Adrenal gland (tissue), 12 donors: ENCODE measurements around the gene LRP1B. TPM values are rescaled to one million over a fixed set of nuclear protein-coding genes. Genes with fewer than 3 reads are reported as not detected.
"Not testable (repeated sequence)": the region's sequence is repeated elsewhere in the genome, so short reads cannot be mapped to it uniquely, and the experiment has no call there.

Experiments used
- DNase-seq, 7 donors: peaks; one replicate each; pipeline ENCODE4 v3.0.0-alpha.2; 2019 to 2020
- H3K27ac ChIP-seq, 5 donors: fragments of 200-600 bp; sonication (generic) in 4 of 5; 1 replicate in 3 of 5; 2 replicates in 2 of 5; pipeline versions ENCODE4 v1.5.1 to v1.8.0; 2016 to 2020; ENCODE audit warnings: mild to moderate bottlenecking in 1 of 5
- H3K27me3 ChIP-seq: fragments of 200-600 bp; 2 replicates; pipeline ENCODE4 v1.8.0; 2021
- H3K36me3 ChIP-seq, 2 donors: fragments of 200-600 bp; replicated peaks in 1 of 2; 1 replicate in 1 of 2; 2 replicates in 1 of 2; pipeline versions ENCODE4 v1.5.1 to v1.8.0; 2018 to 2022
- H3K4me1 ChIP-seq, 2 donors: fragments of 200-600 bp; replicated peaks in 1 of 2; 1 replicate in 1 of 2; 2 replicates in 1 of 2; pipeline versions ENCODE4 v1.5.1 to v1.8.0; 2018 to 2021
- H3K4me3 ChIP-seq, 4 donors: fragments of 200-600 bp; sonication (generic) in 3 of 4; one replicate each; pipeline ENCODE4 v1.5.1; 2016 to 2018
- H3K9me3 ChIP-seq, 3 donors: fragments of 200-600 bp; sonication (generic) in 1 of 3; replicated peaks in 1 of 3; 1 replicate in 2 of 3; 2 replicates in 1 of 3; pipeline versions ENCODE4 v1.5.1 to v1.8.0; 2016 to 2021
- POLR2A ChIP-seq, 2 donors: fragments of 450-650 bp; IDR thresholded peaks; one replicate each; pipeline ENCODE4 v1.6.1; 2017; ENCODE audit warnings: antibody characterized with exemption in 2 of 2, mild to moderate bottlenecking in 2 of 2, moderate library complexity in 1 of 2
- WGBS, 4 donors: extraction: QIAGEN DNeasy Blood & Tissue Kit in 2 of 4; methylation state at CpG; one replicate each; pipeline versions ENCODE4 v1.1.5 to v1.1.7; 2013 to 2017; 5-methylcytosine and 5-hydroxymethylcytosine counted together
- intact Hi-C, 2 donors: fragments of 100-400 bp; cut with DNase I; formaldehyde crosslinking; loops; one replicate each; pipeline versions ENCODE4 v1.14.1 to v1.15.0; 2022 to 2023
- polyA plus RNA-seq, 3 donors: library from polyadenylated mRNA; stranded (reverse); fragments of 200-250 nt in 2 of 3; fragments of 350-450 nt in 1 of 3; fragmentation: Illumina TruSeq in 1 of 3; extraction: RNeasy Lipid Tissue Mini Kit (QIAGEN cat#74804) in 1 of 3; gene quantifications; one replicate each; pipeline ENCODE4 v1.2.3, GENCODE V29; 2013 to 2014
- total RNA-seq, 9 donors: library from RNA; depleted of rRNA in 4 of 9; stranded (reverse); fragments of >200 nt in 4 of 9; fragments of 120-200 nt in 1 of 9; fragmentation: NEBNext Ultra II Directional in 1 of 9; extraction: Animal tissue kit (Norgen Biotek cat#: 25700) in 1 of 9; gene quantifications; one replicate each; pipeline versions ENCODE4 v1.1.0 to v1.2.4, GENCODE V29; 2013 to 2023
- TF ChIP-seq, protein P1 (sequence below), 6 experiments: fragments of 450-650 bp in 4 of 6; fragments of 200-600 bp in 2 of 6; sonication (generic) in 1 of 6; IDR thresholded peaks; 1 replicate in 5 of 6; 2 replicates in 1 of 6; pipeline versions ENCODE4 v1.5.1 to v1.8.0; 2016 to 2021; ENCODE audit warnings: antibody characterized with exemption in 6 of 6, mild to moderate bottlenecking in 2 of 6, moderate library complexity in 1 of 6
- donor health status: healthy with polysubstance abuse.
- donor health status: Bipolar disorder and iron deficiency.
- donor health status: DM: yes; HTN: yes; CAD: no.
- donor health status: DM: no; HTN: no; CAD: no.
- donor health status: DM: no; HTN: no; CAD: no.
- donor health status: DM: yes; HTN: yes; CAD: no.

LRP1B gene
- total and polyA plus RNA-seq, 12 donors, result 0.84 to 5.4 (median 2.1) TPM

DNA sequence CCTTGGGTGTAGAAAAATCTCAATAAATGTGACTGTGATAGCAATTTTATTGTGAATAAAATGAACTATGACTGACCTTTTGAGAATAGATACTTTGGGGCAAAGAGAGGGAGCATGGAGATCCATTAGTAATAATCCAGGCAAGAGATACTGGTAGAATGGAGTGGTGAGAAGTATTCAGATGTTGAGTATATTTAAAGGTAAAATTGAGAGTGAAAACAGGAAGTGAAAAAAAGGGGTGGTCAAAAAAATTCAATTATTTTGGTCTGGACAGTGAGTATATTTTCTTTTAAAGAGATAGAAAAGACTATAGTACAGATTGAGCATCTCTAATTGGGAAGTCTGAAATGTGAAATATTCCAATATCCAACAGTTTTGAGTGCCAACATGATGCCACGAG, 1835.0 kb downstream of the LRP1B start:
- WGBS, 4 donors, result 84 to 97% (median 92%) methylated on average over 1 of the region's 1 CpG

DNA sequence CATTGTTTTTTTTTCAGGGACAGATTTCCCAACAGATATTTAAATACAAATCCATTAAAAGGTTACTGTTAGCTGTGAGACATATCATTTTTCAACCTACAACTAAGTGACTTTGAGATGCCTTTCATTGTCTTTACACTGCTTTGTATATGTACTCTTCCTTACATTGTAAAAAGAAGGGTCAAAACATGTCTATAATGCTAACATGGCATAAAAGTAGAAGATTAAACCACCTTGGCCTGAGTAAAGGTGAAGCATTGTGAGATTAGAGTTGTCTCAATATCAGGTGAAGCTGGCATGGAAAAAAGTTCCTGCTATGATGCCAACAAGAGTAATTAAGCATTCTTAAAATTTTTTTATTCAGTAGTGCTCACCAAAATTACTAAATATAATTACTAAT, 1842.1 kb downstream of the LRP1B start:
- intact Hi-C loops, result no loop called here
- no peak overlapping the region for H3K27ac ChIP-seq
- H3K36me3 ChIP-seq, result no peaks in the 10 kb centered on the region
- DNase-seq, result no peak
- no peaks in the 10 kb centered on the region for H3K9me3 ChIP-seq
- TF ChIP-seq, protein P1, sequence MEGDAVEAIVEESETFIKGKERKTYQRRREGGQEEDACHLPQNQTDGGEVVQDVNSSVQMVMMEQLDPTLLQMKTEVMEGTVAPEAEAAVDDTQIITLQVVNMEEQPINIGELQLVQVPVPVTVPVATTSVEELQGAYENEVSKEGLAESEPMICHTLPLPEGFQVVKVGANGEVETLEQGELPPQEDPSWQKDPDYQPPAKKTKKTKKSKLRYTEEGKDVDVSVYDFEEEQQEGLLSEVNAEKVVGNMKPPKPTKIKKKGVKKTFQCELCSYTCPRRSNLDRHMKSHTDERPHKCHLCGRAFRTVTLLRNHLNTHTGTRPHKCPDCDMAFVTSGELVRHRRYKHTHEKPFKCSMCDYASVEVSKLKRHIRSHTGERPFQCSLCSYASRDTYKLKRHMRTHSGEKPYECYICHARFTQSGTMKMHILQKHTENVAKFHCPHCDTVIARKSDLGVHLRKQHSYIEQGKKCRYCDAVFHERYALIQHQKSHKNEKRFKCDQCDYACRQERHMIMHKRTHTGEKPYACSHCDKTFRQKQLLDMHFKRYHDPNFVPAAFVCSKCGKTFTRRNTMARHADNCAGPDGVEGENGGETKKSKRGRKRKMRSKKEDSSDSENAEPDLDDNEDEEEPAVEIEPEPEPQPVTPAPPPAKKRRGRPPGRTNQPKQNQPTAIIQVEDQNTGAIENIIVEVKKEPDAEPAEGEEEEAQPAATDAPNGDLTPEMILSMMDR (IDR thresholded peaks at IDR 0.05), result no peak
- TF ChIP-seq POLR2A (IDR thresholded peaks at IDR 0.05), result no peak
- H3K27me3 ChIP-seq, result no peaks in the 10 kb centered on the region
- H3K4me1 ChIP-seq, result no peaks in the 10 kb centered on the region
- no peak overlapping the region for H3K4me3 ChIP-seq

More for the DNA sequence above, 1835.0 kb downstream of the LRP1B start:
- no peaks in the 10 kb centered on the region for H3K4me1 ChIP-seq
- no peak for DNase-seq
- no peak overlapping the region for H3K4me3 ChIP-seq
- no peaks in the 10 kb centered on the region for H3K9me3 ChIP-seq
- H3K27ac ChIP-seq, result no peak overlapping the region
- H3K27me3 ChIP-seq, result no peaks in the 10 kb centered on the region
- H3K36me3 ChIP-seq, result no peaks in the 10 kb centered on the region
- intact Hi-C loops, result no loop called here
- no peak for TF ChIP-seq POLR2A (IDR thresholded peaks at IDR 0.05)
- TF ChIP-seq, protein P1 (IDR thresholded peaks at IDR 0.05), result no peak

DNA sequence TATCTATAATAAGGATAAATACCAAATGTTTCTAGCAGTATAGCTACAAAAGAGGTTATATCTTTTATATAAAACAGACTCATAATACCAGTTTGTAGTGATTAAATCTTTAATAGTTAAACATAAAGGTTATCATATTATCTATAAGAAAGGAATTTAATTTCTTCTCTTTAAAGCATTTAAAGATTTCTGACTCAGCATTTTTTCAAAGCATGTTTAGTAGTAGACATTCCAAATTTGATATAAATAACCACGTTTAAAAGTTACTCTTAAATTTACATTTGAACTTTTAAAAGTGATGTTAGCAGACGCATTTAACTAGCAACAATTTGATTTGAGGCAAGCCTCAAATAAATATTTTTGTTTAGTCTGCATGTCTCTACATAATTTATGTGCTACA, 1842.6 kb downstream of the LRP1B start:
- Histone ChIP-seq H3K4me1 (no peaks in the 10 kb centered on the region), H3K27ac (no peak overlapping the region), H3K27me3 (no peaks in the 10 kb centered on the region), H3K9me3 (no peaks in the 10 kb centered on the region), H3K4me3 (no peak overlapping the region), H3K36me3 (no peaks in the 10 kb centered on the region)
- no peak for DNase-seq
- 71 to 82% (median 77%) methylated on average over 2 of the region's 2 CpGs for WGBS, 4 donors
- intact Hi-C loops, result no loop called here
- TF ChIP-seq, protein P1 (IDR thresholded peaks at IDR 0.05), result no peak
- TF ChIP-seq POLR2A (IDR thresholded peaks at IDR 0.05), result no peak

DNA sequence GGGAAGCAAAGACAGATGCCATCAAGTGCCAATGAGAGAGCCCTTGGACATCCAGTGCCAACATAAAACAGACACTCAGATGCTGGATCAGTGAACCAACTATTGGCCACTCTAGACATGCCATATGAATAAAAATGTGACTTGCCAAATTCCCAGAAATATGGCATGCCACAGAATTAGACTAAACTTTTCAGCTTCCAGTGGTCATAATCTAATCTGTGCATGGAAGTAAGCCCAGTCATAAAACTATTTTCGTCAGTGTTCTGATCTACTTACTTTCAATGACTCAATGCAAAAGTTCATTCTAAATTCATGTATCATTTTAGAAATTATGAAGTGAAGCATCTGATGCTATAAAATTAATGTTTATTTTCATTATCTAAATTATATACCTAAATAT, 1844.4 kb downstream of the LRP1B start:
- no peaks in the 10 kb centered on the region for H3K36me3 ChIP-seq
- WGBS, 4 donors, result 79 to 87% (median 81%) methylated on average over 1 of the region's 1 CpG
- no peak for TF ChIP-seq POLR2A (IDR thresholded peaks at IDR 0.05)
- TF ChIP-seq, protein P1 (IDR thresholded peaks at IDR 0.05), result no peak
- no peak overlapping the region for H3K27ac ChIP-seq
- H3K9me3 ChIP-seq, result no peaks in the 10 kb centered on the region
- H3K4me1 ChIP-seq, result no peaks in the 10 kb centered on the region
- H3K4me3 ChIP-seq, result no peak overlapping the region
- intact Hi-C loops, result no loop called here
- no peaks in the 10 kb centered on the region for H3K27me3 ChIP-seq
- DNase-seq, result no peak

DNA sequence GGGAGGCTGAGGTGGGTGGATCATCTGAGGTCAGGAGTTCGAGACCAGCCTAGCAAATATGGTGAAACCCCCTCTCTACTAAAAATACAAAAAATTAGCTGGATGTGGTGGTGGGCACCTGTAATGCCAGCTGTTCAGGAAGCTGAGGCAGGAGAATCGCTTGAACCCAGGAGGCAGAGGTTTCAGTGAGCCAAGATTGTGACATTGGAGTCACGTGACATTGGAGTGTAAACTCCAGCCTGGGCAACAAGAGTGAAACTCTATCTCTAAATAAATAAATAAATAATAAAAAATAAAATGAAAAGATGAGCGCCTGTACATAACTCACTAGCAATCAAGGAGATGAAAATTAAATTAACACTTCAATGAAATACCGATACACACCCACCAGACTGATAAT, 1853.5 kb downstream of the LRP1B start:
- H3K27ac ChIP-seq, H3K36me3 ChIP-seq, H3K27me3 ChIP-seq, intact Hi-C loops, H3K4me1 ChIP-seq, DNase-seq, H3K9me3 ChIP-seq, H3K4me3 ChIP-seq: not testable (repeated sequence)
- WGBS, 4 donors, result 53 to 66% (median 56%) methylated on average over 4 to 5 of the region's 5 CpGs
